Mesodermal cell (in vitro differentiated cells): ENCODE measurements around the gene NENF.
A peak's percentile ranks its signal among the peaks of the same experiment; 100 is the strongest.

Experiments
- H3K27ac ChIP-seq: 2 replicates; pipeline ENCODE4 v1.7.0; 2013; ENCODE audit warnings: mild to moderate bottlenecking, low read depth, low read length, moderate library complexity; ENCODE audit not compliant: severe bottlenecking
- H3K36me3 ChIP-seq: 2 replicates; pipeline ENCODE4 v1.7.1; 2013; ENCODE audit warnings: mild to moderate bottlenecking, low read length, moderate library complexity; ENCODE audit not compliant: control insufficient read depth, insufficient read depth
- H3K4me1 ChIP-seq: one replicate; pipeline ENCODE4 v1.7.1; 2013; ENCODE audit warnings: mild to moderate bottlenecking, low read length; ENCODE audit not compliant: insufficient read depth, control insufficient read depth, poor library complexity, severe bottlenecking
- H3K4me3 ChIP-seq: 2 replicates; pipeline ENCODE4 v1.7.0; 2013; ENCODE audit warnings: low read length, control low read depth, mild to moderate bottlenecking; ENCODE audit not compliant: insufficient read depth, poor library complexity, severe bottlenecking; ENCODE audit errors: extremely low read depth
- H3K9me3 ChIP-seq: 2 replicates; pipeline ENCODE4 v1.7.1; 2013; ENCODE audit warnings: mild to moderate bottlenecking, low read length, moderate library complexity; ENCODE audit not compliant: control insufficient read depth
- WGBS, 2 experiments: methylation state at CpG; one replicate each; pipeline ENCODE4 v1.1.5; 2013; ENCODE audit warnings: missing lambda C conversion rate in 2 of 2; ENCODE audit not compliant: insufficient coverage in 2 of 2; 5-methylcytosine and 5-hydroxymethylcytosine counted together

Gene NENF

DNA sequence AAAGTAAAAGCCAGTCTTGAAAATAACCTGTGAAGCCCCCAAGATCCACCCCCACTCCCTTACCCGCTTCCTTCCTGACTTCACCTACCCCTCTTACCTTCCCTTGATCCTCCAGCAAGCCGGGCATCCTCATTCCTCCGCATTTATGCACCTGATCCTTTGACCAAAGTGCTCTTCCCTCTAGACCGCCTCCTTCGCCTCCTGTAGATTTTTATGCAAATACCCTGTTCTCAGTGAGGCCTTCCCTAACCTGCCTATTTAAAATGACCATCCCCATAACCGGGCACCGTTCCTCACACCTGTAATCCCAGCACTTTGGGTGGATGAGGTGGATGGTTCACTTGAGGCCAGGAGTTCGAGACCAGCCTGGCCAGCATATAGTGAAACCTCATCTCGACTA, 1.1 kb upstream of the NENF start:
- Histone ChIP-seq H3K4me1 (no peaks in the 10 kb centered on the region), H3K9me3 (no peaks in the 10 kb centered on the region), H3K36me3 (no peaks in the 10 kb centered on the region), H3K27ac (no peak overlapping the region), H3K4me3 (no peak overlapping the region)
- whole genome bisulfite sequencing, 2 experiments: 82 to 85% methylated on average over 5 to 7 of the region's 9 CpGs

- H3K4me1 ChIP-seq: no peaks in the 10 kb centered on the region
- WGBS, 2 experiments: 43% methylated on average over 2 of the region's 5 CpGs; no CpG with 5 or more reads in 1 of the 2 experiments
- H3K9me3 ChIP-seq: no peaks in the 10 kb centered on the region
- H3K36me3 ChIP-seq: no peaks in the 10 kb centered on the region
- no peak overlapping the region for H3K27ac ChIP-seq
- peak overlapping the region; percentile 66 for H3K4me3 ChIP-seq
Observed at GRCh38 chr1:212432272-212432660, 454 bp upstream of the NENF start.

- no peaks in the 10 kb centered on the region for H3K36me3 ChIP-seq
- H3K4me1 ChIP-seq: no peaks in the 10 kb centered on the region
- WGBS, 2 experiments: 77 to 80% methylated on average over 3 to 8 of the region's 17 CpGs
- no peak overlapping the region for H3K27ac ChIP-seq
- H3K9me3 ChIP-seq: no peaks in the 10 kb centered on the region
- H3K4me3 ChIP-seq: peak overlapping the region; percentile 66
Observed at GRCh38 chr1:212433577-212434462, 1.1 kb downstream of the NENF start.

DNA sequence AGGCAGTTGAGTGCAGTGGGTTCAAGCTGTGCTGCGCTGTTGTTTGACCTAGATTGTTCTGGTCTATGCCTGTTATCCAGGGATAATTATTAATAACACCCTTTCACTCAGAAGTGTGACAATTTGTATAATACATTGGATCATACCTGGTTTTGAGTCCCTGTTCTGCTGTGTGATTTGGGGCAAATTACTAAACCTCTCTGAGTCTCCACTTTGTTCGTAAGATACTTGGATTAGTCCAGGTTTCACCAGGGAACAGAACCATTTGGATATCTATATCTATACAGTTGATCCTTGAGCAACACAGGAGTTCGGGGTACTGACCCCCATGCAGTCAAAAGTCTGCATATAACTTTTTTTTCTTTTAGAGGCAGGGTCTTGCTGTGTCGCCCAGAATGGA, 2.3 kb downstream of the NENF start:
- H3K36me3 ChIP-seq: no peaks in the 10 kb centered on the region
- no peak overlapping the region for H3K27ac ChIP-seq
- no peaks in the 10 kb centered on the region for H3K9me3 ChIP-seq
- H3K4me1 ChIP-seq: no peaks in the 10 kb centered on the region
- WGBS, 2 experiments: 96 to 100% methylated on average over 2 of the region's 4 CpGs
- H3K4me3 ChIP-seq: no peak overlapping the region

DNA sequence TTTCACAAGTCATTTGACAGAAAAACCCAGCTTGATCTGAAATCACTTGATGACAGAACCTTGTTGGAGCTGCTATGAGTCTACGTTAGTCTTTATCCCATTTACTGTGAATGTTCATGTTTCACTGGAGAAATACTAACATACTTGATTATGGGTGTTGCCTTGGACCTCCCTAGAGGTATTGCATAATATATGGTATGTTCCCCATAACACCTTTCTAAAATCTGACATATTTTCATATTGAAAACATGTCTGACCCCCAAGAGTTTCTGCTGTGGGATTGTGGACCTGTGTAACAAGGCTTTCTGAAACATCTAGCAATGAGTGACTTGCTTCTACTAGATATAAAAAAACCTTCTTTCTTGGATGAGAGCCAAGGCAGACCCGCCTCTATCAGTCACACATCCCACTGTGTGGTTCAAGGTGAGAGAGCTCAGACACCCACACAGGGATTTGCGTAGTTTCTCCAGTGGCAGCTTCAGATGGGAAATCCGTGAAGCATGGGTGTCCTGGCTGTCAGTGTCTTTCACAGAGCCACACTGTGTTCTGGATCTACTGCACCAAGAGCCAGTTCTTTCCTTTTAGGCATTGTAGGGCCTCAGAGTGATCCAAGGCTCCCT, 4.6 kb downstream of the NENF start:
- 100% methylated on average over 2 to 3 of the region's 4 CpGs for WGBS, 2 experiments
- Histone ChIP-seq H3K36me3 (no peaks in the 10 kb centered on the region), H3K9me3 (no peaks in the 10 kb centered on the region), H3K27ac (no peak overlapping the region), H3K4me1 (no peaks in the 10 kb centered on the region), H3K4me3 (no peak overlapping the region)

- Histone ChIP-seq H3K27ac (no peak overlapping the region), H3K4me3 (no peak overlapping the region), H3K36me3 (no peaks in the 10 kb centered on the region), H3K9me3 (no peaks in the 10 kb centered on the region), H3K4me1 (no peaks in the 10 kb centered on the region)
- WGBS, 2 experiments: 86% methylated on average over 1 of the region's 2 CpGs; no CpG with 5 or more reads in 1 of the 2 experiments
Observed at GRCh38 chr1:212438831-212439237, 6.1 kb downstream of the NENF start.

GRCh38 chr1:212440419-212440818, 7.7 kb downstream of the NENF start:
- H3K27ac ChIP-seq: no peak overlapping the region
- H3K9me3 ChIP-seq: no peaks in the 10 kb centered on the region
- no peaks in the 10 kb centered on the region for H3K4me1 ChIP-seq
- H3K4me3 ChIP-seq: no peak overlapping the region
- H3K36me3 ChIP-seq: peaks cover 3% of the 10 kb centered on the region
- WGBS, 2 experiments: 69 to 73% methylated on average over 5 to 6 of the region's 9 CpGs

GRCh38 chr1:212442408-212442807, 9.7 kb downstream of the NENF start:
- Histone ChIP-seq H3K4me3 (no peak overlapping the region), H3K4me1 (no peaks in the 10 kb centered on the region), H3K36me3 (peaks cover 3% of the 10 kb centered on the region), H3K9me3 (no peaks in the 10 kb centered on the region), H3K27ac (no peak overlapping the region)
- WGBS, 2 experiments: 97 to 100% methylated on average over 4 of the region's 5 CpGs

GRCh38 chr1:212446333-212446732, 13.6 kb downstream of the NENF start:
- no peak overlapping the region for H3K27ac ChIP-seq
- 92 to 96% methylated on average over 6 to 8 of the region's 8 CpGs for WGBS, 2 experiments
- no peak overlapping the region for H3K4me3 ChIP-seq
- H3K36me3 ChIP-seq: peaks cover 3% of the 10 kb centered on the region
- no peaks in the 10 kb centered on the region for H3K4me1 ChIP-seq
- no peaks in the 10 kb centered on the region for H3K9me3 ChIP-seq

DNA sequence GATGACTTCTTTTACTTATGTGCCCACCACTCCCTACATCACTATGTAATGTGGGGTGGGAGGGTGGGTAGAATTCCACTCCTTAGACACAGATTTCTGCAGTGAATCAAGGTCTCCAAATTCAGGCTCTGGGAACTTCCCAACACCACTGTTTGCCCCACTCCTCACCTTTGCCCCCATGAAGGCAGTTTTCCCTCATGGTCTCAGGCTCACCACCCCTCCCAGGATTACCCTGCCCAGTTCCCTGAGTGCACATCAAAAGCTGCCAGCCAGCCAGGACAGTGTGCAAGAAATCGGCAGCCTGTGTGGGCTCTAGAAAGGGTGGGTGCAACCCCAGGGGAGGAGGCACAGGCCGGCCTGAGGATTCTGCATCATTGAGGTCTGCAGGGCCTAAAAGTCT, 14.8 kb downstream of the NENF start:
- 80 to 95% methylated on average over 2 of the region's 2 CpGs for WGBS, 2 experiments
- H3K36me3 ChIP-seq: peaks cover 3% of the 10 kb centered on the region
- no peaks in the 10 kb centered on the region for H3K4me1 ChIP-seq
- H3K9me3 ChIP-seq: no peaks in the 10 kb centered on the region
- H3K4me3 ChIP-seq: no peak overlapping the region
- no peak overlapping the region for H3K27ac ChIP-seq

DNA sequence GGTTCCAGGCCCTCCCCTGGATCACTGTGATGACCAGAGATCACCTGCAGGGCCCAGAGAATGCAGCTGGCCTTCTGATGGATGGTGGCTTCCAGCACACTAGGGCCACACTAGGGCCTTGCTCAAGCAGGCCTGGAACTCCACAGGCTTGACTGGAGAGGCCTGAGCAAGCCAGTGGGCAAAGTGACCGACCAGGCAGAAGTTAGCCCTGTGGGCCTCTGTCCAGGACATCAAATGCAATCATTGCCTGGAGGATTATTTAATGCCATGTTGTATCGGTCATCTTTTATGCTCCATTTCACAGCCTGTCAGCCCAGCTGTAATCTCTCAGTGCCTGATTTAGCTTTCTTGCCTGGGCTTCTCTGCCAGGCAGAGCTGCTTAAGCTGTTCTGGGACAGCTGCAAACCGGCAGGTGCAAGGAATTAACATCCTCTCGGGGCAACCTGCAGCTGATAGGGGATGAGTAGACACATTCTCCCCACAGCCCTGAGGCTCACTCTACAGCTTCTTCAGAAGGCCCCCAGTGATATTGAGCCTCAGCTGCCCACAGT, 17.7 kb downstream of the NENF start:
- Histone ChIP-seq H3K27ac (no peak overlapping the region), H3K36me3 (no peaks in the 10 kb centered on the region), H3K9me3 (no peaks in the 10 kb centered on the region), H3K4me3 (no peak overlapping the region), H3K4me1 (no peaks in the 10 kb centered on the region)
- WGBS, 2 experiments: 79 to 89% methylated on average over 4 of the region's 4 CpGs
